CD14-positive monocyte (primary cell): Measurements from ENCODE around the gene TALDO1. TPM values are rescaled to one million over a fixed set of nuclear protein-coding genes. Genes with fewer than 3 reads are reported as not detected.

Experiments
- DNase-seq, 3 donors: peaks; one replicate each; pipeline ENCODE4 v3.0.0-alpha.2; 2011 to 2022
- H2AFZ ChIP-seq: 2 replicates; pipeline ENCODE4 v1.6.0; 2012; ENCODE audit warnings: mild to moderate bottlenecking, low read depth, low read length, inconsistent platforms; ENCODE audit not compliant: insufficient read depth, poor library complexity, severe bottlenecking
- H3K27ac ChIP-seq, 2 donors: 1 replicate in 1 of 2; 2 replicates in 1 of 2; pipeline ENCODE4 v1.5.1; 2012 to 2013; ENCODE audit warnings: low read length in 2 of 2, control low read depth in 1 of 2, inconsistent platforms in 1 of 2, low read depth in 1 of 2, mild to moderate bottlenecking in 1 of 2
- H3K27me3 ChIP-seq, 2 donors: one replicate each; pipeline versions ENCODE4 v1.6.0 to v1.6.1; 2011 to 2013; ENCODE audit warnings: low read length in 2 of 2; ENCODE audit not compliant: control insufficient read depth in 2 of 2, insufficient read depth in 2 of 2
- H3K36me3 ChIP-seq, 2 donors: replicated peaks in 1 of 2; 1 replicate in 1 of 2; 2 replicates in 1 of 2; pipeline versions ENCODE4 v1.5.1 to v1.6.1; 2012 to 2013; ENCODE audit warnings: low read length in 2 of 2, control low read depth in 1 of 2, inconsistent platforms in 1 of 2, mild to moderate bottlenecking in 1 of 2; ENCODE audit not compliant: insufficient read depth in 2 of 2, control insufficient read depth in 1 of 2
- H3K4me1 ChIP-seq, 2 donors: 1 replicate in 1 of 2; 2 replicates in 1 of 2; pipeline versions ENCODE4 v1.5.1 to v1.6.1; 2012 to 2013; ENCODE audit warnings: low read length in 2 of 2, control low read depth in 1 of 2, inconsistent platforms in 1 of 2, mild to moderate bottlenecking in 1 of 2, moderate library complexity in 1 of 2; ENCODE audit not compliant: insufficient read depth in 2 of 2, control insufficient read depth in 1 of 2
- H3K4me2 ChIP-seq: replicated peaks from 2 replicates; pipeline ENCODE3; 2012; ENCODE audit warnings: low read length, moderate library complexity, mild to moderate bottlenecking; ENCODE audit not compliant: poor library complexity, severe bottlenecking; ENCODE audit errors: extremely low read depth
- H3K4me3 ChIP-seq, 3 experiments: fragments of 200-600 bp in 1 of 3; sonication (generic) in 1 of 3; replicated peaks in 1 of 3; 1 replicate in 2 of 3; 2 replicates in 1 of 3; pipeline ENCODE4 v1.5.1; 2011 to 2013; ENCODE audit warnings: low read length in 3 of 3, mild to moderate bottlenecking in 3 of 3, control low read depth in 2 of 3, low read depth in 2 of 3, inconsistent platforms in 1 of 3, moderate library complexity in 1 of 3
- H3K79me2 ChIP-seq: 2 replicates; pipeline ENCODE4 v1.6.0; 2012; ENCODE audit warnings: mild to moderate bottlenecking, control low read depth, inconsistent platforms, low read length, moderate library complexity; ENCODE audit not compliant: insufficient read depth
- H3K9ac ChIP-seq: 2 replicates; pipeline ENCODE4 v1.6.0; 2017; ENCODE audit warnings: low read length, mild to moderate bottlenecking; ENCODE audit not compliant: insufficient read depth, poor library complexity, severe bottlenecking
- H3K9me3 ChIP-seq, 2 donors: replicated peaks in 1 of 2; 1 replicate in 1 of 2; 2 replicates in 1 of 2; pipeline versions ENCODE4 v1.5.1 to v1.6.1; 2012 to 2013; ENCODE audit warnings: low read length in 2 of 2, control low read depth in 1 of 2; ENCODE audit not compliant: control insufficient read depth in 1 of 2, insufficient read depth in 1 of 2
- H4K20me1 ChIP-seq: 2 replicates; pipeline ENCODE4 v1.6.0; 2012; ENCODE audit warnings: mild to moderate bottlenecking, low read length, control low read depth, moderate library complexity; ENCODE audit not compliant: insufficient read depth
- H3K27ac Mint-ChIP-seq, 7 donors: one replicate each; pipeline ENCODE4 v1.8.0; 2020; ENCODE audit warnings: mild to moderate bottlenecking in 7 of 7, mixed read lengths in 7 of 7, moderate library complexity in 6 of 7, inconsistent platforms in 2 of 7
- H3K27me3 Mint-ChIP-seq, 3 donors: one replicate each; pipeline ENCODE4 v1.8.0; 2021 to 2022; ENCODE audit warnings: low read depth in 3 of 3, mild to moderate bottlenecking in 3 of 3, mixed read lengths in 3 of 3, moderate library complexity in 3 of 3, inconsistent platforms in 1 of 3
- H3K36me3 Mint-ChIP-seq, 2 donors: one replicate each; pipeline ENCODE4 v1.8.0; 2020; ENCODE audit warnings: mixed read lengths in 2 of 2, inconsistent platforms in 1 of 2, mild to moderate bottlenecking in 1 of 2
- H3K4me1 Mint-ChIP-seq: one replicate; pipeline ENCODE4 v1.8.0; 2020; ENCODE audit warnings: mild to moderate bottlenecking, mixed read lengths
- H3K4me3 Mint-ChIP-seq, 2 donors: one replicate each; pipeline ENCODE4 v1.8.0; 2020; ENCODE audit warnings: mild to moderate bottlenecking in 2 of 2, mixed read lengths in 2 of 2, moderate library complexity in 1 of 2
- H3K9me3 Mint-ChIP-seq, 7 donors: one replicate each; pipeline ENCODE4 v1.8.0; 2020 to 2022; ENCODE audit warnings: mixed read lengths in 7 of 7, mild to moderate bottlenecking in 6 of 7, moderate library complexity in 6 of 7, inconsistent platforms in 2 of 7
- WGBS: methylation state at CpG from one replicate; pipeline ENCODE4 v1.1.5; 2013; ENCODE audit warnings: missing lambda C conversion rate; ENCODE audit not compliant: insufficient coverage; 5-methylcytosine and 5-hydroxymethylcytosine counted together
- intact Hi-C, 2 donors: fragments of 100-400 bp; cut with micrococcal nuclease; formaldehyde crosslinking; loops; one replicate each; pipeline versions ENCODE4 v1.15.0 to v1.15.1; 2023
- polyA plus RNA-seq, 3 donors: library from polyadenylated mRNA; depleted of rRNA in 1 of 3; unstranded in 2 of 3; stranded (reverse) in 1 of 3; fragments of 300-500 nt in 2 of 3; fragments of >200 nt in 1 of 3; fragmentation: Illumina TruSeq in 2 of 3; gene quantifications; 1 replicate in 2 of 3; 2 replicates in 1 of 3; pipeline ENCODE4 v1.2.3, GENCODE V29; 2012 to 2021
- TF ChIP-seq, protein P1 (sequence below): fragments of 200-600 bp; IDR thresholded peaks from one replicate; pipeline ENCODE4 v1.8.0; 2022; ENCODE audit warnings: antibody characterized with exemption, mild to moderate bottlenecking

The TALDO1 gene
- polyA plus RNA-seq, 3 donors = 502 to 1,249 (median 1,224) TPM

DNA sequence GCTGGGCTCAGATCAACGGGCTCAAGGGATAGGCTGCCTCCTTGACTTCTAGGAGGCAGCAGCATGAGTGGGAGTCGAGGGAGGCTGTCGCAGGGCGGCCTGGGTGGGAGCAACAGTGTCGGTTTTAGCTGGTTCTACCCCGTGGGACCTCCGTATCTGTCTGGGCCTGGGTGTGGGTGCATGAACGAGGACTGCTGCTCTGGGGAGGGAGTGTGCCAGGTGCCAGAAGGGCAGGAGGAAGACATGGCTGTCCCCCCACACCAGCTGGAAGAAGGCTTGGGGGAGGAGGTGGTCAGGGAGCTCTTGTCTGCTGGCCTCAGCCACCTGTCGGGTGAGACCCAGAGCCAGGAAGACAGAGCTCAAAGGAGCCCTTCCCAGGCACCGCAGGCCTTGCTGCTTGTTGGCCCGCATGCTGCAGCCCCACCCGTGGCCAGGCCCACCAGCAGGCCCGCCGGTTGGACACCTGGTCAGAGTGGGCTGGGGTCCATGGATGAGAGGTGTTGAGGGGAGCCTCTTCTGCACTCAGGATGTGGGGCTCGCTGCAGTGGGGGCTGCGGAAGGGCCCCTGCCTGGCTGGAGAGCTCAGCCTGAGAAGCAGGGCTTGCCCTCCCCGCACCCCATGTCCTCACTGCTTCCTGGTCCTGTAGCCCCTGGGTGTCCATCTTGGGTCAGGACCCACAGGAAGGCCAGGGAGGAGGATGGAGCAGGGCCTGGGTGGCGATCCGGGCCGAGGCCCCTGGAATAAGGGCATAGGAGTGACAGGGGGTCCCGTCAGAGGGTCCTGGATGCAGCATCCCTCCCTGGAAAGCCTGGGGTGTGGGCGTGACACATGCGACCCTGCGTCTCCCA, 39.2 kb downstream of the TALDO1 start:
- no peak for DNase-seq
- H3K27ac Mint-ChIP-seq = no peak overlapping the region

DNA sequence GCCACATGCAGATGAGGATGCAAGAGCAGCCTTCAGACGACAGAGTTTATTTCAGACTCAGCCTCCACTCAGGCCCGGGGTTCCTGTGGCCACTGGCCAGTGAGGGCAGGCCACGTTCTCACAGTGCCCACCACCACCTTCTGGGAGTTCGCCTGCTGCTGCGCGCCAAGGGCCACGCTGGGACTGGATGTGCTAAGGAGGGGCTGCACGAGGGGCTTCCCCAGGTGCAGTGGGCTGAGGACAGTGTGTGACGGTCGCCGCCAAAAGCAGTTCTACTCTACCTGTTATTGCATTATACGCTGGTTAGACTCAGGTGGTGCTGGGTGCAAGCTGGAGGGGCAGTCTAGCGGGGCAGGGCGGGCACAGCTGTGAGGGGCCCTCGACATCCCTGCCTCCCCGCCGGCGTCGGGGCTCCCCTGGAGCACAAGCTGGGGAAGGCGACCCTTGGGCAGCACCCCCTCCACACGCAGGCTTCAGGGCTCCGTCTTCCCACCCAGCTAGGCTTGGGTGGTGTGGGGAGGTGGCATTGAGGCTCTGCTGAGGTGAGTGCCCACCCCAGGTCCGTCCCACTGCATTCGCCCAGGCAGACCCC, 39.9 kb downstream of the TALDO1 start:
- H2AFZ ChIP-seq = no peak overlapping the region
- 90% methylated on average over 21 of the region's 24 CpGs for WGBS
- peaks cover 4 to 28% of the 10 kb centered on the region in 2 donors for H3K27me3 ChIP-seq
- no peak for DNase-seq
- H3K27ac Mint-ChIP-seq = no peak overlapping the region
- peaks cover 11 to 21% of the 10 kb centered on the region in 2 donors for H3K36me3 Mint-ChIP-seq
- no peak overlapping the region for H3K4me3 ChIP-seq
- H4K20me1 ChIP-seq = peaks cover 12% of the 10 kb centered on the region
- H3K27ac ChIP-seq = no peak overlapping the region
- H3K4me3 Mint-ChIP-seq = no peak overlapping the region
- peaks cover 0 to 2% (median 0%) of the 10 kb centered on the region in 7 donors for H3K9me3 Mint-ChIP-seq
- H3K4me1 ChIP-seq = no peaks in the 10 kb centered on the region
- no peaks in the 10 kb centered on the region for H3K9me3 ChIP-seq
- H3K4me1 Mint-ChIP-seq = no peaks in the 10 kb centered on the region
- TF ChIP-seq, protein P1, sequence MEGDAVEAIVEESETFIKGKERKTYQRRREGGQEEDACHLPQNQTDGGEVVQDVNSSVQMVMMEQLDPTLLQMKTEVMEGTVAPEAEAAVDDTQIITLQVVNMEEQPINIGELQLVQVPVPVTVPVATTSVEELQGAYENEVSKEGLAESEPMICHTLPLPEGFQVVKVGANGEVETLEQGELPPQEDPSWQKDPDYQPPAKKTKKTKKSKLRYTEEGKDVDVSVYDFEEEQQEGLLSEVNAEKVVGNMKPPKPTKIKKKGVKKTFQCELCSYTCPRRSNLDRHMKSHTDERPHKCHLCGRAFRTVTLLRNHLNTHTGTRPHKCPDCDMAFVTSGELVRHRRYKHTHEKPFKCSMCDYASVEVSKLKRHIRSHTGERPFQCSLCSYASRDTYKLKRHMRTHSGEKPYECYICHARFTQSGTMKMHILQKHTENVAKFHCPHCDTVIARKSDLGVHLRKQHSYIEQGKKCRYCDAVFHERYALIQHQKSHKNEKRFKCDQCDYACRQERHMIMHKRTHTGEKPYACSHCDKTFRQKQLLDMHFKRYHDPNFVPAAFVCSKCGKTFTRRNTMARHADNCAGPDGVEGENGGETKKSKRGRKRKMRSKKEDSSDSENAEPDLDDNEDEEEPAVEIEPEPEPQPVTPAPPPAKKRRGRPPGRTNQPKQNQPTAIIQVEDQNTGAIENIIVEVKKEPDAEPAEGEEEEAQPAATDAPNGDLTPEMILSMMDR = no peak
- peaks cover 2 to 13% of the 10 kb centered on the region in 2 donors for H3K36me3 ChIP-seq
- peaks cover 15 to 50% (median 20%) of the 10 kb centered on the region in 3 donors for H3K27me3 Mint-ChIP-seq
- H3K4me2 ChIP-seq = no peak overlapping the region
- intact Hi-C loops = no loop called here
- no peaks in the 10 kb centered on the region for H3K79me2 ChIP-seq
- H3K9ac ChIP-seq = no peak overlapping the region

More for the DNA sequence above, 39.2 kb downstream of the TALDO1 start:
- Histone ChIP-seq H3K4me3 (no peak overlapping the region), H3K27ac (no peak overlapping the region), H3K4me2 (no peak overlapping the region), H3K4me1 (no peaks in the 10 kb centered on the region), H3K27me3 (peaks cover 4 to 28% of the 10 kb centered on the region in 2 donors), H4K20me1 (peaks cover 15% of the 10 kb centered on the region), H2AFZ (no peak overlapping the region), H3K36me3 (peaks cover 0 to 12% of the 10 kb centered on the region in 2 donors), H3K9ac (no peak overlapping the region), H3K79me2 (no peaks in the 10 kb centered on the region), H3K9me3 (no peaks in the 10 kb centered on the region)
- TF ChIP-seq, protein P1 = no peak
- Mint-ChIP-seq H3K36me3 (peaks cover 7 to 18% of the 10 kb centered on the region in 2 donors), H3K4me3 (no peak overlapping the region), H3K9me3 (peaks cover 0 to 2% (median 0%) of the 10 kb centered on the region in 7 donors), H3K4me1 (no peaks in the 10 kb centered on the region), H3K27me3 (peaks cover 17 to 50% (median 20%) of the 10 kb centered on the region in 3 donors)
- intact Hi-C loops = no loop called here
- 91% methylated on average over 22 of the region's 24 CpGs for WGBS
